Adipose tissue (tissue), 3 donors: ENCODE measurements around the gene CCNK. TPM values are rescaled to one million over a fixed set of nuclear protein-coding genes. Genes with fewer than 3 reads are reported as not detected.

Source experiments
- H3K27ac ChIP-seq: one replicate; pipeline ENCODE4 v1.5.1; 2013; ENCODE audit warnings: low read depth, low read length
- WGBS, 3 donors: extraction: QIAGEN DNeasy Blood & Tissue Kit; methylation state at CpG; one replicate each; pipeline ENCODE4 v1.1.7; 2013; 5-methylcytosine and 5-hydroxymethylcytosine counted together
- polyA plus RNA-seq, 3 donors: library from polyadenylated mRNA; stranded (reverse); fragments of 200-250 nt; gene quantifications; one replicate each; pipeline ENCODE4 v1.2.3, GENCODE V29; 2013
- donor health status: healthy with polysubstance abuse.
- donor health status: Bipolar disorder and iron deficiency.
- donor health status: healthy.

The CCNK gene
- polyA plus RNA-seq, 3 donors, result 8.0 to 19.5 (median 11.8) TPM

- 78 to 95% (median 94%) methylated on average over 10 of the region's 10 CpGs for WGBS, 3 donors
- H3K27ac ChIP-seq, result no peak overlapping the region
These were observed 75.1 kb downstream of the CCNK start for GRCh38 chr14:99556134-99556791.

- no peak overlapping the region for H3K27ac ChIP-seq
- 64 to 85% (median 72%) methylated on average over 16 of the region's 16 CpGs for WGBS, 3 donors
These were observed 78.2 kb downstream of the CCNK start for GRCh38 chr14:99559286-99559990.

GRCh38 chr14:99560403-99560802, 79.2 kb downstream of the CCNK start:
- no peak overlapping the region for H3K27ac ChIP-seq

GRCh38 chr14:99560922-99561683, 79.9 kb downstream of the CCNK start:
- no peak overlapping the region for H3K27ac ChIP-seq
- WGBS, 3 donors, result 43 to 75% (median 72%) methylated on average over 15 of the region's 15 CpGs

More at GRCh38 chr14:99560403-99560802, 79.2 kb downstream of the CCNK start:
- 90 to 95% (median 91%) methylated on average over 13 of the region's 13 CpGs for WGBS, 3 donors

GRCh38 chr14:99561864-99562263, 80.7 kb downstream of the CCNK start:
- H3K27ac ChIP-seq, result no peak overlapping the region
- WGBS, 3 donors, result 75 to 83% (median 83%) methylated on average over 10 of the region's 10 CpGs

Other genes with a start within 250 kb of the CCNK start
- gene BCL11B, start 209.2 kb upstream of the CCNK start, polyA plus RNA-seq, result under 1 TPM; 0.11 to 0.28 (median 0.13) TPM
- 10 to 100 TPM; 19.8 to 45.5 (median 37.8) TPM for gene SETD3, start 550 bp upstream of the CCNK start, polyA plus RNA-seq
- 10 to 100 TPM in 1 of 3 donors, 1 to 10 TPM in 2; 3.8 to 14.8 (median 3.9) TPM for gene CCDC85C, start 122.8 kb downstream of the CCNK start, polyA plus RNA-seq
- gene HHIPL1, start 163.7 kb downstream of the CCNK start, polyA plus RNA-seq, result 1 to 10 TPM in 1 of 3 donors, under 1 TPM in 2; 0.16 to 1.1 (median 0.90) TPM
- 1 to 10 TPM in 1 of 3 donors, under 1 TPM in 2; 0.84 to 1.6 (median 0.91) TPM for gene CYP46A1, start 202.9 kb downstream of the CCNK start, polyA plus RNA-seq